ENCODE data around the gene CASR. TPM values are rescaled to one million over a fixed set of nuclear protein-coding genes. Genes with fewer than 3 reads are reported as not detected.

Gene CASR
- total and polyA plus RNA-seq, 12 donors = 0.03 to 0.55 (median 0.08) TPM; not detected in 6

DNA sequence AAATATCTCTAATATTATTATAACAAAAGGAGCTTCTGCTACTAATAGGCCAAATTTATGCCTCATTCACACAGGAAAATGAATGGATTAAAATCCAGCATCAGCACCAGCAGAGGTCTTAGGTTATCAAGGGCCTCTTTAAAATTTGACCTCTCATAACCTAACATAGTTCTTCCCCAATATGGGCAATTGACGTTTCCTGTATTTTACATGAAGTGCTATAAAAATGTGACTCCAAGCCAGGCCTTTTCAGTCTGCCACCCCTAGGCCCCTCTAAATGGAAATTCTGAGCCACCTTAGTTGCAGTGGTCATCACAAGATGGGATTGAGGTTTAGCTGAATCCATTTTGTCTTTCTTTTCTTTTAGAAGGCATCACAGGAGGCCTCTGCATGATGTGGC is 70.1 kb downstream of the CASR start:
- Histone ChIP-seq H3K27ac (no peak overlapping the region), H3K9me3 (replicated peaks in 1 of 3) (no peaks in the 10 kb centered on the region), H3K27me3 (no peaks in the 10 kb centered on the region), H3K4me3 (no peak overlapping the region), H3K4me1 (replicated peaks in 1 of 2) (peaks cover 9 to 16% of the 10 kb centered on the region in 2 donors), H3K36me3 (replicated peaks in 1 of 2) (no peaks in the 10 kb centered on the region)
- TF ChIP-seq, protein P1, sequence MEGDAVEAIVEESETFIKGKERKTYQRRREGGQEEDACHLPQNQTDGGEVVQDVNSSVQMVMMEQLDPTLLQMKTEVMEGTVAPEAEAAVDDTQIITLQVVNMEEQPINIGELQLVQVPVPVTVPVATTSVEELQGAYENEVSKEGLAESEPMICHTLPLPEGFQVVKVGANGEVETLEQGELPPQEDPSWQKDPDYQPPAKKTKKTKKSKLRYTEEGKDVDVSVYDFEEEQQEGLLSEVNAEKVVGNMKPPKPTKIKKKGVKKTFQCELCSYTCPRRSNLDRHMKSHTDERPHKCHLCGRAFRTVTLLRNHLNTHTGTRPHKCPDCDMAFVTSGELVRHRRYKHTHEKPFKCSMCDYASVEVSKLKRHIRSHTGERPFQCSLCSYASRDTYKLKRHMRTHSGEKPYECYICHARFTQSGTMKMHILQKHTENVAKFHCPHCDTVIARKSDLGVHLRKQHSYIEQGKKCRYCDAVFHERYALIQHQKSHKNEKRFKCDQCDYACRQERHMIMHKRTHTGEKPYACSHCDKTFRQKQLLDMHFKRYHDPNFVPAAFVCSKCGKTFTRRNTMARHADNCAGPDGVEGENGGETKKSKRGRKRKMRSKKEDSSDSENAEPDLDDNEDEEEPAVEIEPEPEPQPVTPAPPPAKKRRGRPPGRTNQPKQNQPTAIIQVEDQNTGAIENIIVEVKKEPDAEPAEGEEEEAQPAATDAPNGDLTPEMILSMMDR (IDR thresholded peaks at IDR 0.05) = no peak
- TF ChIP-seq POLR2A (IDR thresholded peaks at IDR 0.05) = no peak
- 39 to 60% (median 55%) methylated on average over 1 of the region's 1 CpG for WGBS, 4 donors
- DNase-seq = no peak
- intact Hi-C loops (cut with DNase I) = no loop called here

DNA sequence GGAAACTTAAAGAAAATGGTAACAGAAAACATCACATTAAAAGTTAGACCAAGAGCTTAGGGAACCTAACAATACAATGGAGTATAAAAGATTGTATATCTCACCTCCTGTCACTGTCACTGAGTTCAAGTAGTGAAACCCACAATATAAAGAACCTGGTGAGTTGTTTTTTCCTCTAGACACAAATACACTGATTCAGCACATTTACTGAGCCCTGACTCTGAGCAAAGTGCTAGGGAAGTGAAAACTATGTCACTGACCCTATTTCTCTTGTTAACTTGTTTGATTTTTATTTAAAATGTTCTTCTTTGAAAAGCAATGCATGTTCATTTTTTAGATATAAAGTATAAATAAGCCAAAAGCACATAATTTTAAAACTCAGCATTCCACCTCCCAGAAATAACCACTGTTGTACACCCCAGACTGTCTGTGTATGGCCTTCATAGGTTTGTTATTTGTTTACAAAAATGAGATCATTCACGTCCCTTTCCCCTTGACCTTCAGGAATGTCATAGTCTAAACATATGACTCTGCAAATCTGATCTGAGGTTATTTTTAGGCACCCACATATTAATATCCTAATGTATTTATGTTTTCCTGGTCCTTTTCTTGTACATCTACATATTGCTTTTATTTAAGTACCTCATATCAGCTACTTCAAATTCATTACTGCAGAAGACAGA is 72.4 kb downstream of the CASR start:
- Histone ChIP-seq H3K4me3 (no peak overlapping the region), H3K4me1 (replicated peaks in 1 of 2) (peaks cover 9 to 16% of the 10 kb centered on the region in 2 donors), H3K9me3 (replicated peaks in 1 of 3) (no peaks in the 10 kb centered on the region), H3K27ac (peak overlapping the region in 2 of 5 donors; percentile 35 to 39), H3K36me3 (replicated peaks in 1 of 2) (no peaks in the 10 kb centered on the region), H3K27me3 (no peaks in the 10 kb centered on the region)
- 5 to 10% (median 10%) methylated on average over 1 of the region's 1 CpG for WGBS, 4 donors
- intact Hi-C loops (cut with DNase I) = no loop called here
- TF ChIP-seq, protein P1 (IDR thresholded peaks at IDR 0.05) = no peak
- no peak for TF ChIP-seq POLR2A (IDR thresholded peaks at IDR 0.05)
- DNase-seq = no peak

DNA sequence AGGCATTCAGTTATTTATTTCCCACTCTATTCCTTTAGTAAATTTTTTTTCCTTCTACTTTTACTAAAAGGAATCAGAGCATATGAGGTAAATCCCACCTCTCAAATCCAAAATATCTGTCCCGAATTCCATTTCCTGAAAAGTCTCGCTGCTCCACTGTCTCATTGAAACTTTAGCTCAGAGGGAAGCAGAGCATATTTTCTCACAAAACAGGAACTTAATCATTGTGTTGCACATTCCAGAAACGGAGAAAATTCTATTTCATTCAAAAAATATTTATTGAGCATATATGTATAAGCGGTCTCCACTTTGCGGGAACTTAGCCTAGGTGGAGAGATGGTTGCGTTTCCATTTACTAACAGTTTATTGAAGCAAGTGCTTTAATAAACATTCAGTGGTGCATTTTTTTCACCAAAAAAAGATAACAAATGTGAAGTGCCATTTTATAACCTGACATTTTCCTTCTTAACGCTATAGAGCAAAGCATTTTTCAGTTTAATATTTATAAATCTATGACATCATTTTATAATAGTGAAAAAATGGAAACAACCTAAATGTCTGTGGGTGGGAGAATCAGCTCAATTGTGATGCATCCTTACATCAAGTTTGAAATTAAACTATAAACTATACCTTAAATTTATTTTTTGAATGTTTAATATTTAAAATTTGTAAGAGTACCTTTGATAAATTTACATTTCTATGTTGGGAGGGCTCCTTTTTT is 74.3 kb downstream of the CASR start:
- TF ChIP-seq, protein P1 (IDR thresholded peaks at IDR 0.05) = no peak
- TF ChIP-seq POLR2A (IDR thresholded peaks at IDR 0.05) = no peak
- Histone ChIP-seq H3K27me3 (no peaks in the 10 kb centered on the region), H3K9me3 (replicated peaks in 1 of 3) (no peaks in the 10 kb centered on the region), H3K36me3 (replicated peaks in 1 of 2) (no peaks in the 10 kb centered on the region), H3K4me1 (replicated peaks in 1 of 2) (peaks cover 9 to 16% of the 10 kb centered on the region in 2 donors), H3K27ac (no peak overlapping the region), H3K4me3 (no peak overlapping the region)
- no peak for DNase-seq
- WGBS, 4 donors = 69 to 75% (median 74%) methylated on average over 7 of the region's 7 CpGs
- intact Hi-C loops (cut with DNase I) = no loop called here

DNA sequence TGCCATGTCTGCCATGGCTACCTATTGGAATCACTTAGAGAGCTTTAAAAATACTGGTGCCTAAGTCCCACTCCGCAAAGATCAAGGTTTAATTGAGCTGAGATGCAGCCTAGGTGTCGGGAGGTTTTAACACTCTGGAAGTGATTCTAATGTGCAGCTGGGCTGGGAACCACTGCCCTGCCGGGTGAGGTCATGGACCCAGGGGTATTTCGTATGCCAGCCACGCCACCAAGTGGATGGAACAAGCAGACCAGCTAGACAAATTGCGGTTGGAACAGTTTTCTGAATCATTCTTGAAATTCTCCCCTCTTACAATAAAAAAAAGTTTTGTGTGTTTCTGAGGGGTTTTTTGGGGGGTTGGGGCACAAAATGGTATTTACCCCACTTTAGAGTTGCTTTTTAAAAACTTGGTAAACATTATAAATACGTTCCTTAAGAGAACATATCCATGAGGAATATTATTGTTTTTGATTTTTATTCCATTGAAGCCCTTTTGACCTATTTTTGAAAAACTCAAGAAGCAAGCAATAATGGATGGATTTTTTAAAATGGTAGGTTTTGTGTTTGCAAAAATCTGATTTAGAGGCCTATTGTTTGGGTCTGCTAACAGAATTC is 75.4 kb downstream of the CASR start:
- H3K27me3 ChIP-seq = no peaks in the 10 kb centered on the region
- no peak overlapping the region for H3K4me3 ChIP-seq
- intact Hi-C loops (cut with DNase I) = no loop called here
- no peaks in the 10 kb centered on the region for H3K36me3 ChIP-seq (replicated peaks in 1 of 2)
- WGBS, 4 donors = 5 to 11% (median 8%) methylated on average over 5 to 7 of the region's 7 CpGs
- TF ChIP-seq POLR2A (IDR thresholded peaks at IDR 0.05) = no peak
- TF ChIP-seq, protein P1 (IDR thresholded peaks at IDR 0.05) = peak; percentile 48 to 71 (median 66)
- peak; percentile 63 to 83 (median 80) for DNase-seq
- H3K4me1 ChIP-seq (replicated peaks in 1 of 2) = peaks cover 9 to 16% of the 10 kb centered on the region in 2 donors
- H3K9me3 ChIP-seq (replicated peaks in 1 of 3) = no peaks in the 10 kb centered on the region
- no peak overlapping the region for H3K27ac ChIP-seq
